ENCODE results near the gene DGCR8.

Gene DGCR8

GRCh38 chr22:20089977-20090729 lies 10.1 kb downstream of the DGCR8 start:
- Histone ChIP-seq H3K27me3 (no peaks in the 10 kb centered on the region), H3K4me3 (ENCODE audit: low read depth, low read length) (no peak overlapping the region), H3K9me3 (no peaks in the 10 kb centered on the region), H3K36me3 (peaks cover 98% of the 10 kb centered on the region), H3K4me1 (no peaks in the 10 kb centered on the region)
- TF ChIP-seq CTCF (IDR thresholded peaks at IDR 0.05; ENCODE audit: low read depth, low read length), result no peak
- no peak for DNase-seq

- Histone ChIP-seq H3K27me3 (no peaks in the 10 kb centered on the region), H3K4me3 (ENCODE audit: low read depth, low read length) (no peak overlapping the region), H3K36me3 (peaks cover 100% of the 10 kb centered on the region), H3K9me3 (no peaks in the 10 kb centered on the region), H3K4me1 (no peaks in the 10 kb centered on the region)
- no peak for TF ChIP-seq CTCF (IDR thresholded peaks at IDR 0.05; ENCODE audit: low read depth, low read length)
- no peak for DNase-seq
Observed at GRCh38 chr22:20090730-20091240, 10.7 kb downstream of the DGCR8 start.

- H3K4me1 ChIP-seq, result no peaks in the 10 kb centered on the region
- no peaks in the 10 kb centered on the region for H3K27me3 ChIP-seq
- DNase-seq, result no peak
- no peak overlapping the region for H3K4me3 ChIP-seq (ENCODE audit: low read depth, low read length)
- peaks cover 100% of the 10 kb centered on the region for H3K36me3 ChIP-seq
- TF ChIP-seq CTCF (IDR thresholded peaks at IDR 0.05; ENCODE audit: low read depth, low read length), result no peak
- no peaks in the 10 kb centered on the region for H3K9me3 ChIP-seq
Observed at GRCh38 chr22:20091690-20092476, 11.8 kb downstream of the DGCR8 start.

- TF ChIP-seq CTCF (IDR thresholded peaks at IDR 0.05; ENCODE audit: low read depth, low read length), result no peak
- no peak overlapping the region for H3K4me3 ChIP-seq (ENCODE audit: low read depth, low read length)
- no peaks in the 10 kb centered on the region for H3K4me1 ChIP-seq
- H3K36me3 ChIP-seq, result peaks cover 100% of the 10 kb centered on the region
- no peaks in the 10 kb centered on the region for H3K27me3 ChIP-seq
- DNase-seq, result no peak
- H3K9me3 ChIP-seq, result no peaks in the 10 kb centered on the region
Observed at GRCh38 chr22:20092477-20092854, 12.4 kb downstream of the DGCR8 start.

- no peak for TF ChIP-seq CTCF (IDR thresholded peaks at IDR 0.05; ENCODE audit: low read depth, low read length)
- Histone ChIP-seq H3K4me3 (ENCODE audit: low read depth, low read length) (no peak overlapping the region), H3K36me3 (peaks cover 100% of the 10 kb centered on the region), H3K9me3 (no peaks in the 10 kb centered on the region), H3K27me3 (no peaks in the 10 kb centered on the region), H3K4me1 (no peaks in the 10 kb centered on the region)
- DNase-seq, result no peak
Observed at GRCh38 chr22:20093418-20094196, 13.6 kb downstream of the DGCR8 start.
